NCI-H460 (cell line): ENCODE data around the gene DMKN. TPM values are rescaled to one million over a fixed set of nuclear protein-coding genes. Genes with fewer than 3 reads are reported as not detected.
"Not testable (repeated sequence)": the region's sequence is repeated elsewhere in the genome, so short reads cannot be mapped to it uniquely, and the experiment has no call there.

Source experiments
- DNase-seq: peaks from one replicate; pipeline ENCODE4 v3.0.0-alpha.2; 2016; ENCODE audit warnings: low read depth; ENCODE audit errors: extremely low read depth
- total RNA-seq: library from RNA; depleted of rRNA; stranded (reverse); fragments of >200 nt; shearing (Covaris generic); gene quantifications from 2 replicates; pipeline ENCODE4 v1.2.3, GENCODE V29; 2014

DMKN gene
- total RNA-seq, 1 experiment from 2014 or later: 0.40 TPM

GRCh38 chr19:35501684-35502083 is 11.8 kb downstream of the DMKN start:
- DNase-seq: no peak

DNA sequence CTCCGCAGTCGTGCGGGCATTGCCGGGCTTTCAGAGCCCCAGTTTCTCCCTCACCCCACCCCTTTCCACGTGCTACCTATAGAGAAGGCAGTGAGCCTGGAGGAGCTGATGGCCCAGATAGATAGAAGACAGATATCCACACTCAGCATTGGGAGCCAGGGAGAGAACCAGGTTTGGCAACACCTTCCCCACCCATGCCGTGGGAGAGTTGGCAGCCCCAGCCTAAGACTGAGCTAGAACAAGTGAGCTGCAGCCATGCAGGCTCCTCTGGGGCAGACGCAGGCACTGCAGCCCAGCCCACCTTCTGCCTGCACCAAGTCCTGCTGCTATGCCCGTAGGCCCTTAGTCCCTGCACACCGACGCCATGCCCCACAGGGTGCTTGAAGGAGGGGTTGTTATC is 12.8 kb downstream of the DMKN start:
- DNase-seq: no peak

DNA sequence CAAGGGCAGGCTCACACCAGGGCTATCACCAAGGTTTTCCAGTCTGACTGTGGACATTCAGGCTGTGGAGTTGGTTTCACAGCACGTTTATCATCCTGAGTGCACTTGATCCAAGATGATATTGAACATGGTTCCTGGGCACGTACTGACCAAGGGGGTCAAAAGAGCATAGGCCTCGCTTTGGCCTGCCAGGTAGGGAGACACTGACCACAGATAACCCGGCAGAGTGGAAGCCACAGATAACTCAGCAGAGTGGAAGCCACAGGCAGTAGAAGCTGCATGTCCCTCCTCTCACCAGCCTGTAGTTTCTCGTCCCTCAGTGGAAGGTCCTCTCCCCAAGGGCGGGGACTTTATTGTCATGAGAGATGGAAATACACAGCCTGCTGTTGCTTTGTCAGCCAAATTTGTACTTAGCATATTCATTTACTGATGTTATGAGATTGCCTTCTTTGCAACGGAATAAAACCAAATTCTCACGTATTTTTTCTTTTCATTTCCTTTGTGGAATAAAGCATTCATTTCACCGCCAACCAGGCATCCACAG is 14.4 kb downstream of the DMKN start:
- DNase-seq: no peak

- DNase-seq: no peak
Measured at GRCh38 chr19:35498220-35498619, 15.2 kb downstream of the DMKN start.

DNA sequence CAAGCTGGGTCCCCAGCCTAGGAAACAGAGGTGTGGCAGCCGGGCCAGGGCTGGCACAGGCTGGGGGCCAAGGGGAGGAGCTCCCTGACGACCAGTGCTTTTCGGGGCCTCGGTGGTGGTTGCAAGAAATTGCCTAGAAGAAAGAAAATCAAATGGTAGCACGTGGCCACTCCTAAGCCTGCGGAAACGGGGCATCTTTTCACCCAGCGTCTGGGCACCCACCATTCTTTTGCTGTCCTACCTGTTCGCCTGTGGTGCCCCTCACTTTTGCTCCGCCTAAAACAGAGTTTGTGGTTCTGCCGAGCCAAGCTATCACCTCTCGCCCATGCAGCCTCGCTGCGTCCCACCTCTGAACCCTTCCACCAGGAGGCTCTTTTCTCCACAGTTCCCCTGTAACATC is 16.0 kb downstream of the DMKN start:
- no peak for DNase-seq

DNA sequence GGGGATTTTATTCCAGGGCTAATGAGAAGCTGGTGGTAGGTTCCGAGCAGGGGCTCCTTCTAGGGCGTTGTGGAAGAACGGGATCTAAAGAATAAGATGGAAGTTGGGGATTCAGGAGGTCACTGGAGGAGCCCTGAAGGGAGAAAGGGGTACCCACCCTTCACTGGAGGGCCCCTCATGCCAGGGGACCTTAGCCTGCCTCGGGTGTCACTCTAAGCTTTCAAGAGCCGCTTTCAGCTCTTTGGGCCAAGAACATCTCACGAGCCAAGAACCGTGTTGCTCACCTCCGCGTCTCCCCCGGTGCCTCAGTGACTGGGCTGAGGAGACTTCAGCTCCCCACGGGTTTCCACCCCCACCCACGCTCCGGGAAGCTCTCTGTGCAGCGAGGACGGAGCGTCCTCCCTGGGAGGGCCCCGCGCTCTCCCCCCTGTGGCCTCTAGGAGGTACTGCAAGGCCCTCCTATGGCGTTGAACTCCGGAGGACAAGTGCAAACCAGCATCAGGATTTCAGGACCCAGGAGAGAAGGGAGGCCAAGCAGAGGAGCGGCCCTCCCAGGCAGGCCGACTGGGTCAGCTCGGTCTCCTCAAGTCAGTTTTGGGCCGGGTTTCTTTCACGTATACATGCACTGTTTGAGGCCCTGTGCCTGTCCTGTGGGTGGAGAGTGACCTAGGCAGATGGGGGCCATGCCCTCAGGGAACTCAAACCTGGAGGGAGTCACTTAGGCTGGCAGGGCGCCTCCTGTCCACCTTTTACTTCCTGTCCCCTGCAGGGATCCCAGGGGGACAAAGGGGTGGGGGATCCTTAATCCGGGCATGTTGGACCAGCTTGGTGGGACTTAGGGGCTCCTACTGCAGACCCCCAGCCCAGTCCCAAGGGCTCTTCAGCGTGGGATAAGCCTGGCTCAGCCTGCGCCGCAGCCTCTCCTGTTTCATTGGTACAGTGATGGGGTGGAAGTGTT is 18.1 kb downstream of the DMKN start:
- DNase-seq: peak; percentile 50

DNA sequence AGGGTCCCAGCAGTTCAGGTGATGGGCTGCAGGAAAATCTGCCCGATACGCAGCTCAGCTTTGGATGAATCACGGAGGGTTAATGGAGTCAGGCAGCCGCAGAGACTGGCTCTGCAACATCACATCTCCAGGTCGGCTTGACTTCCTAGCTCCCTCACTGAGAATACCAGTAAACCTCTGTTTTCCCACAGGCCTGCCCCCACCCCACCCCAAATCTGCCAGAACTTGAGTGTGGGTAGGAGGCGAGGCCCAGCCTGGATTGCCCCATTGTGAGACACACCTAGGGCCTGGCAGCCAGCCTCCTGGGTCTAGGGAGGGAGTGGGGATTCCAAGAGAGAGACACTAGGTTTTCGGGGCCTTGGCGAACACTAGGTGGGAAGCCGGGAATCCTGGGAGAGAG is 19.5 kb downstream of the DMKN start:
- DNase-seq: no peak

DNA sequence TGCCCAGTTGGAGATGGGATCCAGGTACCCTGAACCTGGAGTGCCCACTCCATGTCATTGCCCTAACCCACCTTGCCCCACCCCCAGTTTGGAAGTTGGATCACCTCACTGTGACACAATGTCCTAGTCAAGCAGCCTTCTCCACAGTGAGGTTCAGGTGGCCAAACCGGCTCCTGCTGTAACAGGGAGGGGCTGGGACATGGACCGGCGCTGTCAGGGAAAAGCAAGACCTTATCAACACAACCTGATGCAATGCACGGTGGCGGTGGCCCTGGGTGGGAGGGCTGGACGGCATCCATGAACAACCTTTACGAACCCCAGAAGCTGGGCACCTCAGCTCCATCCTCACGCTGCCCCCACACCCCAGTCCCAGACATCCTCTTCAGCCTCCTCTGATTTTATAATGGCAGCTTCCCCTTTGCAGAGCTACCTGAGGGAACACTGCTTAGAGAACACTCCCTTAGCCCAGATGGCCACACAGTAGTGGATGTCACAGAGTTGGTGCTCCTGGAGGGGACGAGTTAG is 21.6 kb downstream of the DMKN start:
- DNase-seq: no peak

GRCh38 chr19:35490364-35490763 is 23.1 kb downstream of the DMKN start, which contains the start of gene KRTDAP:
Gene KRTDAP (minus strand): TSS chr19:35490464. CDS start chr19:35490442, 22 bp downstream.
- DNase-seq: no peak

DNA sequence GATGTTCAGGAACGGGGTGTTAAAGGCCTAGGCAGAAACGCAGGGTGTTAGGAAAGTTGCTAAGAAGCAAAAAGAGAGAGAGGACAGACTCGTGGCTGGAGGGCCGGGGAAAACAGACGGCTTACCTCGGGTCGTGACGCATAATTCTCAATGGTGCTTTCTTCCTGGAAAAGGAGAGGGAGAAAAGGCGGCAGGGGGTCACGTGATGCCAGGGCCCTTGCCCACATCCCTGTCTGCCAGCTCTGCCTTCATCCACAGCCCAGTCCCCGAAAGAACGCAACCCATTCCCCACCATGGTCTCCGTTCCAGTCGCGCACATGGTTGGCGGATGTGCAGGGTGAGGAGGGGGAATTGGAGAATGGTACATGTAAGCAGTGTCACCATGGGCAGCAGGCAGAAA is 24.8 kb downstream of the DMKN start:
- DNase-seq: no peak

DNA sequence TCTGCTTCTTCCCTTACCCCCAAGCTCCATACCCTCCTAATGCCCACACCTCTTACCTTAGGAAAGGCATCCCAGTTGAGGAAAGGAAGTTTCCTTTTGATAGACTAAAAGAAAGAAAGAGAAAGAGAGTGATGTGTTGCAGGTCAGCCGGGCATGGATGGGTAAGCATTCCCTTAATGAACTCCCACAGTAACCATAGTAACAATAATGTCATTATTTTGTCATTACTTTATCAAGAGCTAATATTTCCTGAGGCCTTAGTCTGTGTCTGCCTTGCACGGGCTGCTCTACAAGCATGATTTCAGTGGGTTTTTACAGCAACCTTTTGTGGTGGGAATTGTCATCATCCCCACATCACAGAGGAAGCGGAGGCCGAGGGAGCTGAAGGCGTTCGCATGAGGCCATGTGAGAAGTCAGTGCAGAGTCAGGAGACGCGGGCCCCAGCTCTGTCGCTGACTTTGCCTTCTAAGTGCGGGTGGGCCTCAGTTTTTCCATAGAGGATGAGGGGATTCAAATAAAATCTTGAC is 25.7 kb downstream of the DMKN start:
- DNase-seq: no peak

GRCh38 chr19:35486268-35486708 is 27.2 kb downstream of the DMKN start:
- no peak for DNase-seq

DNA sequence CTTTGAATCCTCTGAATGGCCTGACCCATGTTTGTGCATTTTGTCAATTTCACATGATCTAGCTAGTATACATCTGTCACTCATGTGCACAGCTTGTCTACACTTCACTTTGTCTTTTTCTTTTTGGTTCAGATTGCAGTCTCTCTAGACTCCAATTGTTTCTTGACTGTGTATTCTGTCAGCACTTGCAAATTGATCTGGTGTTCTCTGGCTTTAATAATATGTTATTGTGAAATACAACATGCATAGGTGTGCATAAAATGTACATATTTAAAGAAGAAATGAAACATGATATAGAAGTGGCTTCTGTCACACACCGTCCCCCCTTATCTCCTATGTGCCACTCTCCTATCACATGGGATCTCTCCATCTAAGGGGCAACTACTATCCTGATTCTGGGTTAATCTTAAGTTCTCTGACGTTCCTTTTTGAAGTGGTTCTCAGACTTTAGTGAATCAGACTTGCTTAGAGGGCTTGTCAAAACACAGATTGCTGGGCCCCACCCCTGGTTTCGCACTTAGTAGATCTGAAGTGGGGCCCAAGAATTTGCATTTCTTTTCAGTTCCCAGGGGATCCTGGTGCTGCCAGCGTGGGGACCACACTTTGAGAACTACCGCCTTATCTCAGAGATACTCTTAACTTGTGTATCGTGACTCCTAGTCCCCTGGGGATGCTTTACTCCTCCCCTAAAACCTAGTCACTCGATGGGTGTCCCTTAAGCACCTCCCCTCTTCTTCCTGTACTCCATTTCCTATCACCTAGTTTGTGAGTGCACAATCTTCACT is 29.0 kb downstream of the DMKN start:
- DNase-seq: no peak

GRCh38 chr19:35483089-35483488 is 30.4 kb downstream of the DMKN start:
- DNase-seq: no peak

DNA sequence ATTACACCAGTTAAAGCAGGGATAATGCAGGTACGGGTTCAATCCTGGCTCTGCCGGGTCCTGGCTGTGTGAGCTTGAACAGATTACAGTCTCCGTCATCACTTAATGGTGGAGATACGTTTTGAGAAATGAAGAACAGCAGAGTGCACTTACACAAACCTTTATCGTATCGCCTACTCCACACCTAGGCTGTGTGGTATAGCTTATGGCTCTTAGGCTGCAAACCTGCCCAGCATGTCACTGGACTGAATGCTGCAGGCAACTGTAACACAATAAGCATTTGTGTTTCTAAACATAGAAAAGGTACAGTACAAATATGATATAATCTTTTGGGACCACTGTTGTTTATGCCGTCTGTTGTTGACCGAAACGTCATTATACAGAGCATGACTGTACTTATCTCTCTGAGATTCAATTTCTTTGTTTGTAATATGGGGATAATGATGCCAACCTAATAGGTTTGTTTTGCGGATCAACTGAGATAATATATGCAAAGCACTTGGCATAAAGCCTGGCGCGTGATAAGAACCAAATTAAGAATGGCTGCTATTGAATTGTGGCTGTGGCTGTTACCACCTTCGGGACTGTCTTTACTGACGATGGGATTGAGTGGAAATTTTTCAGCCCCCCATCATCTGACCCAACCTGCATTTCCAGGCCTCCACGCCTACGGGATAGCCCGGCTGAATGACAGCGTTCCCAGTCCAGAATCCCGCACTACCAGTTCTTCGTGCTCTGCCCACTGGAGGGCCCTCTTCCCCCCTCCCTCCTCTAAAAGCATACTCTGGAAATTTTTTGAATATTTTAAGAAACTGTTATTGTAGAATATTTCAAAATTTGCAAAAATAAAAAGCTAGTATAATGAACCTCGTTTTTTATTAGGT is 34.4 kb downstream of the DMKN start:
- DNase-seq: no peak

GRCh38 chr19:35476149-35476548 is 37.3 kb downstream of the DMKN start:
- DNase-seq: no peak

GRCh38 chr19:35474594-35474993 is 38.9 kb downstream of the DMKN start:
- DNase-seq: not testable (repeated sequence)

GRCh38 chr19:35474104-35474503 is 39.3 kb downstream of the DMKN start:
- no peak for DNase-seq

DNA sequence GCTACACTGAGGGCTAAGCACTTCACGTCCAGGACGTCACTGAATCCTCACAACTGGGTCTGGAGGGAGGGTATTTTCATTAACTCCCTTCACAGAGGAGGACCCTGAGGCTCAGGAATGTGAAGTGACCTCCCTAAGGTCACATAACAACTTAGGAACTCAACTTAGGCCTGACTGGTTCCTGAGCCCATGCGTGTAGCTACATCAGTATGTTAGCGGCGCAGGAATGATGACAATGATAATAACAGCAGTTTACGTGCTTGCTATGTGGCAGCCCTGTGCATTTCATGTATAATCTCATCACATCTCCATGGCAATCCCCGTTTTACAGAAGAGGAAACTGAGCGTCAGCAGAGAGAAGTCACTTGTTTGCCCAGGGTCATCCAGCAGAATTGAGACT is 41.5 kb downstream of the DMKN start:
- DNase-seq: no peak

DNA sequence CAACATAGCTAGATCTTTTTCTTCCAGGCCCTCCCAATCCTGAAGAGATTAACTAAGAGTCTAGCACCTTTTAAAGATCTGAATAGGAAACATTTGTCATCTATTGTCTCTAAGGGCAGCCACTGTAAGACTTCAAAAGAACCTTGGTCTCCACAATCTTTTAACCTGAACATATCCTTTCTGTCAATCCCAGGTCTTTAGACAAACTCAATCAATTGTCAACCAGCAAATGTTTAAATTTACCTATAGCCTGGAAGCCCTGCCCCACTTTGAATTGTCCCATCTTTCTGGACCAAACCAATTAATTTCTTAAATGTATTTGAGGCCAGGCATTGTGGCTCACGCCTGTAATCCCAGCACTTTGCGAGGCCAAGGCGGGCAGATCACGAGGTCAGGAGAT is 42.4 kb downstream of the DMKN start:
- not testable (repeated sequence) for DNase-seq
